SK-N-SH (cell line): ENCODE results near the gene ACSBG1. TPM values are rescaled to one million over a fixed set of nuclear protein-coding genes. Genes with fewer than 3 reads are reported as not detected.

Source experiments
- CTCF ChIA-PET: fragments of 300-600, 350-600 bp; formaldehyde crosslinking; extraction: SDS; loops from one replicate; lab custom pipeline; 2021; lab: Yijun Ruan, JAX
- POLR2A ChIA-PET: fragments of 350-600 bp; sonication (Branson Sonifier 250); formaldehyde crosslinking; extraction: SDS; loops from one replicate; lab custom pipeline; 2020; ENCODE audit warnings: antibody characterized with exemption, inconsistent platforms; lab: Yijun Ruan, JAX
- DNase-seq: peaks from one replicate; pipeline ENCODE4 v3.0.0; 2012
- H2AFZ ChIP-seq: fragments of 200-600 bp; sonication (generic); 2 replicates; pipeline ENCODE4 v1.8.1; 2016; ENCODE audit warnings: antibody characterized with exemption, mild to moderate bottlenecking, low read depth
- H3F3A ChIP-seq: fragments of 200-600 bp; sonication (generic); replicated peaks from 2 replicates; pipeline ENCODE3; 2016; ENCODE audit warnings: antibody characterized with exemption, mild to moderate bottlenecking; ENCODE audit not compliant: insufficient read depth
- H3K27ac ChIP-seq, 2 experiments: fragments of 200-500 bp in 1 of 2; fragments of 200-600 bp in 1 of 2; sonication (Bioruptor generic) in 1 of 2; sonication (generic), shearing (Covaris generic) in 1 of 2; 2 replicates each; pipeline versions ENCODE4 v1.5.1 to v1.6.1; 2014 to 2016; ENCODE audit warnings: low read depth in 2 of 2, inconsistent platforms in 1 of 2, low read length in 1 of 2, mild to moderate bottlenecking in 1 of 2, mixed read lengths in 1 of 2
- H3K27me3 ChIP-seq: fragments of 200-600 bp; sonication (generic), shearing (Covaris generic); 2 replicates; pipeline ENCODE4 v1.6.1; 2016; ENCODE audit warnings: mixed run types; ENCODE audit not compliant: insufficient read depth
- H3K36me3 ChIP-seq, 2 experiments: fragments of 200-500 bp in 1 of 2; fragments of 200-600 bp in 1 of 2; sonication (Bioruptor generic) in 1 of 2; sonication (generic) in 1 of 2; replicated peaks in 1 of 2; 2 replicates each; pipeline versions ENCODE3 to v1.5.1; 2014 to 2016; ENCODE audit warnings: low read length in 1 of 2, mild to moderate bottlenecking in 1 of 2; ENCODE audit not compliant: insufficient read depth in 2 of 2, control insufficient read depth in 1 of 2
- H3K4me1 ChIP-seq, 2 experiments: fragments of 200-500 bp in 1 of 2; fragments of 200-600 bp in 1 of 2; sonication (Bioruptor generic) in 1 of 2; sonication (generic), shearing (Covaris generic) in 1 of 2; 2 replicates each; pipeline versions ENCODE4 v1.5.1 to v1.6.1; 2014 to 2016; ENCODE audit warnings: low read depth in 1 of 2, low read length in 1 of 2, mixed run types in 1 of 2; ENCODE audit not compliant: insufficient read depth in 2 of 2, control insufficient read depth in 1 of 2
- H3K4me2 ChIP-seq: fragments of 200-600 bp; sonication (generic), shearing (Covaris generic); 2 replicates; pipeline ENCODE4 v1.6.1; 2017; ENCODE audit warnings: mixed run types
- H3K4me3 ChIP-seq, 2 experiments: fragments of 200-500 bp in 1 of 2; fragments of 200-600 bp in 1 of 2; sonication (Bioruptor generic) in 1 of 2; sonication (generic), shearing (Covaris generic) in 1 of 2; 2 replicates each; pipeline versions ENCODE4 v1.5.1 to v1.8.1; 2014 to 2016; ENCODE audit warnings: low read depth in 2 of 2, inconsistent platforms in 1 of 2, low read length in 1 of 2, mild to moderate bottlenecking in 1 of 2, mixed read lengths in 1 of 2, moderate library complexity in 1 of 2
- H3K79me2 ChIP-seq: fragments of 200-600 bp; sonication (generic); 2 replicates; pipeline ENCODE4 v1.8.1; 2017; ENCODE audit warnings: mild to moderate bottlenecking; ENCODE audit not compliant: insufficient read depth
- H3K9ac ChIP-seq: fragments of 200-600 bp; sonication (generic); 2 replicates; pipeline ENCODE4 v1.6.1; 2017; ENCODE audit warnings: mixed run types
- H3K9me2 ChIP-seq: fragments of 200-600 bp; sonication (generic); 2 replicates; pipeline ENCODE4 v1.6.1; 2017; ENCODE audit warnings: mixed run types
- H3K9me3 ChIP-seq: fragments of 200-600 bp; sonication (generic); 2 replicates; pipeline ENCODE4 v1.6.1; 2017; ENCODE audit warnings: mixed run types, mild to moderate bottlenecking, moderate library complexity
- H4K20me1 ChIP-seq: fragments of 200-600 bp; sonication (generic); 2 replicates; pipeline ENCODE4 v1.6.1; 2017; ENCODE audit warnings: mild to moderate bottlenecking, mixed run types; ENCODE audit not compliant: insufficient read depth
- CTCF ChIP-seq: fragments of 200-600 bp; sonication (generic); IDR thresholded peaks from 2 replicates; pipeline ENCODE4 v1.6.1; 2017; ENCODE audit warnings: antibody characterized with exemption, mild to moderate bottlenecking, moderate library complexity
- ELF1 ChIP-seq: IDR thresholded peaks from 2 replicates; pipeline ENCODE4 v1.4.0; 2012
- EP300 ChIP-seq, 2 experiments: IDR thresholded peaks; 2 replicates each; pipeline versions ENCODE4 v1.4.0 to v1.6.1; 2012; ENCODE audit warnings: borderline replicate concordance in 1 of 2, low read depth in 1 of 2, low read length in 1 of 2
- EZH2phosphoT487 ChIP-seq: fragments of 200-600 bp; sonication (generic); IDR thresholded peaks from 2 replicates; pipeline ENCODE4 v1.6.1; 2017; ENCODE audit warnings: low read depth, mixed run types, mild to moderate bottlenecking, antibody characterized with exemption, moderate library complexity, borderline replicate concordance
- FOXJ3 ChIP-seq: sonication (generic); formaldehyde crosslinking; IDR thresholded peaks from 2 replicates; pipeline ENCODE4 v1.5.1; 2020; ENCODE audit warnings: mild to moderate bottlenecking, missing genetic modification reagents
- FOXM1 ChIP-seq: IDR thresholded peaks from 2 replicates; pipeline ENCODE4 v1.4.0; 2012; ENCODE audit warnings: low read depth, mild to moderate bottlenecking
- GATA2 ChIP-seq: sonication (generic); formaldehyde crosslinking; IDR thresholded peaks from 2 replicates; pipeline ENCODE4 v1.5.0; 2020; ENCODE audit warnings: mild to moderate bottlenecking, missing genetic modification reagents
- MAX ChIP-seq: IDR thresholded peaks from 2 replicates; pipeline ENCODE4 v1.4.0; 2012; ENCODE audit warnings: low read depth
- MXI1 ChIP-seq: IDR thresholded peaks from 2 replicates; pipeline ENCODE4 v1.6.1; 2012; ENCODE audit warnings: mild to moderate bottlenecking, low read depth, low read length, improper control_type of control experiment
- NFIC ChIP-seq: IDR thresholded peaks from 2 replicates; pipeline ENCODE4 v1.4.0; 2012; ENCODE audit warnings: borderline replicate concordance
- NRF1 ChIP-seq: IDR thresholded peaks from 2 replicates; pipeline ENCODE4 v1.6.1; 2012; ENCODE audit warnings: low read depth, mild to moderate bottlenecking, low read length
- PBX3 ChIP-seq: IDR thresholded peaks from 2 replicates; pipeline ENCODE4; 2012
- RAD21 ChIP-seq: IDR thresholded peaks from 2 replicates; pipeline ENCODE4 v1.6.1; 2012; ENCODE audit warnings: mild to moderate bottlenecking, low read length
- RCOR1 ChIP-seq: fragments of 150-350 bp; IDR thresholded peaks from 2 replicates; pipeline ENCODE4 v1.6.1; 2017; ENCODE audit warnings: antibody characterized with exemption, low read length
- RXRA ChIP-seq: IDR thresholded peaks from 2 replicates; pipeline ENCODE4 v1.4.0; 2012; ENCODE audit warnings: low read depth, mild to moderate bottlenecking, borderline replicate concordance
- SMC3 ChIP-seq: IDR thresholded peaks from 2 replicates; pipeline ENCODE4 v1.6.1; 2012; ENCODE audit warnings: low read depth, low read length, improper control_type of control experiment
- TEAD4 ChIP-seq: IDR thresholded peaks from 2 replicates; pipeline ENCODE4 v1.4.0; 2012; ENCODE audit warnings: mild to moderate bottlenecking, borderline replicate concordance; ENCODE audit not compliant: insufficient read depth
- USF1 ChIP-seq: IDR thresholded peaks from 2 replicates; pipeline ENCODE4 v1.4.0; 2012; ENCODE audit warnings: low read depth, borderline replicate concordance
- YY1 ChIP-seq: IDR thresholded peaks from 2 replicates; pipeline ENCODE4 v1.4.0; 2012; ENCODE audit warnings: low read depth, mild to moderate bottlenecking
- WGBS: methylation state at CpG from one replicate; pipeline ENCODE4 v1.1.6; 2017; ENCODE audit warnings: low lambda C conversion rate; 5-methylcytosine and 5-hydroxymethylcytosine counted together
- polyA plus RNA-seq, 3 experiments: library from polyadenylated mRNA; depleted of rRNA; stranded (reverse); fragments of >200 nt; gene quantifications; 2 replicates each; pipeline ENCODE4 v1.2.3, GENCODE V29; 2012
- TF ChIP-seq, protein P1 (sequence below): IDR thresholded peaks from 2 replicates; pipeline ENCODE4 v1.6.1; 2012; ENCODE audit warnings: mild to moderate bottlenecking, low read depth, low read length, moderate library complexity
- TF ChIP-seq, protein P2 (sequence below): fragments of 150-350 bp; IDR thresholded peaks from 2 replicates; pipeline ENCODE4 v1.6.1; 2017; ENCODE audit warnings: antibody characterized with exemption, low read length, low read depth, borderline replicate concordance
- TF ChIP-seq, protein P3 (sequence below): fragments of 150-350 bp; IDR thresholded peaks from 2 replicates; pipeline ENCODE4 v1.6.1; 2016; ENCODE audit warnings: mild to moderate bottlenecking, low read depth, low read length

ACSBG1 gene
- polyA plus RNA-seq, 1 of the 3 experiments (the other 2 are of a cell fraction) = under 0.01 TPM

DNA sequence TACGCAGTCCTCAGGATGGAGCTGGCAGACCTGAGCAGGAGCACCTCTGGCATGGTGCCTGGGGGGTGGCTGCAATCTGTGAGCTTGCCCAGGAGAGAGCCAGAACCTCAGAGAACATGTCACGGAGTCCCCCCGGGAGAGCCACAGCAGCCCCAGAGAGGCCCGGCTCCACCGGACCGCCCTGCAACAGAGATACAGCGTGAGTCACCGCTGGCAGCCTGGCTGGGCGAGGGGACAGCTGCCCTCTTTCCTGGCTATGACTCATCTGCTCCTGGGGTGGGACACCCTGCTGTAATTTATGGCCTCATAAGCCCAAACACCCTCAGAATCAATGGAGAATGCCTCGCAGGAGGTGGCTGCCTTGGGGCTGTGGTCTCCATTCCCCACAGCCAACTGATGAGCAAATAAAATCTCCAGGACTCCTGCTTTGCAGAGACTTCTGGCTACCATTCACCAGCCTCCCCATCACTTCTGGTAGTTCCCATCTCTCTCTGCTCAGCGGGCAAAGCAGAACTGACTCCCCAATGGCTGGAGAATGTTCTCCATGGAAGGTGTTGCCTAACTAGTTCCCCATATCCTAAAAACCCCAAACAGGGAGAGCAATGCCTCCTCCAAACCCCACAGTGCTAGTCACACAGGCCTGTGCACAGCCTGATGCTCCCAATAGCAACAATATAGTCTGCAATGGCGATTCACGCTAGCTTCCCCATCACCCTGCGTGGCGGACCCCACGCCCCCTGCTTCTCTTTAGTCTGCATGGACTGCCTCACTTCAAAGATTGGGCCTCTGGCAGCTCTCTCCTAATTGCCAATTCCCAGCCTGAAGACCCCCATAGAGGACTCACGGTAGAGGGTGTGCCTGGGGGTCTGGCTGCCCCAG lies 21.6 kb downstream of the ACSBG1 start:
- Histone ChIP-seq H3K9me3 (no peaks in the 10 kb centered on the region), H3K9ac (no peak overlapping the region), H4K20me1 (no peaks in the 10 kb centered on the region), H3K27ac (peak overlapping the region in 1 of 2 experiments; percentile 11; a peak in 1 of 4 replicates), H3F3A (no peaks in the 10 kb centered on the region), H3K36me3 (no peaks in the 10 kb centered on the region), H3K4me1 (peaks cover 20 to 32% of the 10 kb centered on the region in 2 experiments; a peak in 3 of 4 replicates), H3K79me2 (no peaks in the 10 kb centered on the region), H3K4me2 (peak overlapping the region; percentile 58), H3K27me3 (no peaks in the 10 kb centered on the region), H3K9me2 (no peaks in the 10 kb centered on the region), H3K4me3 (no peak overlapping the region; a peak in 1 of 4 replicates), H2AFZ (no peak overlapping the region)
- ChIA-PET POLR2A (no interaction called here), CTCF (interaction anchor here (0.5 to 4.3 kb wide), 5 partner anchors 11 to 254 kb away, joined by 3 to 22 read pairs (median 7); no protein-coding TSS in a partner anchor)
- peak; percentile 58 for DNase-seq
- 49% methylated on average over 13 of the region's 17 CpGs for WGBS
- no peak for TF ChIP-seq FOXM1
- TF ChIP-seq FOXJ3 = no peak
- peak; percentile 95 for TF ChIP-seq PBX3
- no peak for TF ChIP-seq ELF1
- TF ChIP-seq NFIC = peak; percentile 80
- no peak for TF ChIP-seq RAD21
- TF ChIP-seq MXI1 = no peak
- TF ChIP-seq RXRA = no peak
- no peak for TF ChIP-seq USF1
- no peak for TF ChIP-seq RCOR1
- peak; percentile 56; the same call in 1 of the 2 replicates for TF ChIP-seq TEAD4
- TF ChIP-seq, protein P1, sequence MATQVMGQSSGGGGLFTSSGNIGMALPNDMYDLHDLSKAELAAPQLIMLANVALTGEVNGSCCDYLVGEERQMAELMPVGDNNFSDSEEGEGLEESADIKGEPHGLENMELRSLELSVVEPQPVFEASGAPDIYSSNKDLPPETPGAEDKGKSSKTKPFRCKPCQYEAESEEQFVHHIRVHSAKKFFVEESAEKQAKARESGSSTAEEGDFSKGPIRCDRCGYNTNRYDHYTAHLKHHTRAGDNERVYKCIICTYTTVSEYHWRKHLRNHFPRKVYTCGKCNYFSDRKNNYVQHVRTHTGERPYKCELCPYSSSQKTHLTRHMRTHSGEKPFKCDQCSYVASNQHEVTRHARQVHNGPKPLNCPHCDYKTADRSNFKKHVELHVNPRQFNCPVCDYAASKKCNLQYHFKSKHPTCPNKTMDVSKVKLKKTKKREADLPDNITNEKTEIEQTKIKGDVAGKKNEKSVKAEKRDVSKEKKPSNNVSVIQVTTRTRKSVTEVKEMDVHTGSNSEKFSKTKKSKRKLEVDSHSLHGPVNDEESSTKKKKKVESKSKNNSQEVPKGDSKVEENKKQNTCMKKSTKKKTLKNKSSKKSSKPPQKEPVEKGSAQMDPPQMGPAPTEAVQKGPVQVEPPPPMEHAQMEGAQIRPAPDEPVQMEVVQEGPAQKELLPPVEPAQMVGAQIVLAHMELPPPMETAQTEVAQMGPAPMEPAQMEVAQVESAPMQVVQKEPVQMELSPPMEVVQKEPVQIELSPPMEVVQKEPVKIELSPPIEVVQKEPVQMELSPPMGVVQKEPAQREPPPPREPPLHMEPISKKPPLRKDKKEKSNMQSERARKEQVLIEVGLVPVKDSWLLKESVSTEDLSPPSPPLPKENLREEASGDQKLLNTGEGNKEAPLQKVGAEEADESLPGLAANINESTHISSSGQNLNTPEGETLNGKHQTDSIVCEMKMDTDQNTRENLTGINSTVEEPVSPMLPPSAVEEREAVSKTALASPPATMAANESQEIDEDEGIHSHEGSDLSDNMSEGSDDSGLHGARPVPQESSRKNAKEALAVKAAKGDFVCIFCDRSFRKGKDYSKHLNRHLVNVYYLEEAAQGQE = no peak
- TF ChIP-seq EP300 (IDR thresholded peaks at IDR 0.05; ENCODE audit: borderline replicate concordance in 1 of 2, low read depth in 1 of 2, low read length in 1 of 2) = peak in 1 of 2 experiments; percentile 79; a peak in 2 of 4 replicates
- no peak for TF ChIP-seq YY1
- no peak for TF ChIP-seq GATA2 (CRISPR knock-in tag)
- TF ChIP-seq, protein P2, sequence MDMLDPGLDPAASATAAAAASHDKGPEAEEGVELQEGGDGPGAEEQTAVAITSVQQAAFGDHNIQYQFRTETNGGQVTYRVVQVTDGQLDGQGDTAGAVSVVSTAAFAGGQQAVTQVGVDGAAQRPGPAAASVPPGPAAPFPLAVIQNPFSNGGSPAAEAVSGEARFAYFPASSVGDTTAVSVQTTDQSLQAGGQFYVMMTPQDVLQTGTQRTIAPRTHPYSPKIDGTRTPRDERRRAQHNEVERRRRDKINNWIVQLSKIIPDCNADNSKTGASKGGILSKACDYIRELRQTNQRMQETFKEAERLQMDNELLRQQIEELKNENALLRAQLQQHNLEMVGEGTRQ = no peak
- TF ChIP-seq, protein P3, sequence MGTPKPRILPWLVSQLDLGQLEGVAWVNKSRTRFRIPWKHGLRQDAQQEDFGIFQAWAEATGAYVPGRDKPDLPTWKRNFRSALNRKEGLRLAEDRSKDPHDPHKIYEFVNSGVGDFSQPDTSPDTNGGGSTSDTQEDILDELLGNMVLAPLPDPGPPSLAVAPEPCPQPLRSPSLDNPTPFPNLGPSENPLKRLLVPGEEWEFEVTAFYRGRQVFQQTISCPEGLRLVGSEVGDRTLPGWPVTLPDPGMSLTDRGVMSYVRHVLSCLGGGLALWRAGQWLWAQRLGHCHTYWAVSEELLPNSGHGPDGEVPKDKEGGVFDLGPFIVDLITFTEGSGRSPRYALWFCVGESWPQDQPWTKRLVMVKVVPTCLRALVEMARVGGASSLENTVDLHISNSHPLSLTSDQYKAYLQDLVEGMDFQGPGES = no peak
- TF ChIP-seq NRF1 = no peak
- no peak for TF ChIP-seq MAX
- no peak for TF ChIP-seq EZH2phosphoT487
- no peak for TF ChIP-seq CTCF
- TF ChIP-seq SMC3 = no peak
